Germinal center (tissue), 1 donor: ENCODE measurements around the gene RNF169.

ENCODE experiments used
- DNase-seq: peaks from one replicate; pipeline ENCODE4 v3.0.0; 2012; ENCODE audit warnings: mixed read lengths, low spot score

RNF169 gene

DNA sequence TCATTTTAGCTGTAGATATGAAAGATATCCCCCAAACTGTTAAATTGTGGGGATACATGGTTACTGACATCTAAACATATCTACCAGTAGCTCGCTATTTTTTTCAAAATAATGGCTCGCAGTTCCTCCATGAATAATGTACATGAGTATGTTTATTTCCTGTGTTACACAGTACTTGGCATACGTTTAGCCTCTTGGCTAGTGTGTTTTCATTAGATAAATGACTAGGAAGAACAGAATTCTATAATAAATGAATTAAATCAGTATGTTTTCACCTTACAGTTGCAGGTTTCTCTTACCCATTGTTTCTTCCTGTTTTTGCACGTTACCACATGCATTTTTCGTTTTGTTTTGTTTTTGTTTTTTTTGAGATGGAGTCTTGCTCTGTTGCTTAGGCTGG is 21.8 kb downstream of the RNF169 start:
- DNase-seq: no peak

DNA sequence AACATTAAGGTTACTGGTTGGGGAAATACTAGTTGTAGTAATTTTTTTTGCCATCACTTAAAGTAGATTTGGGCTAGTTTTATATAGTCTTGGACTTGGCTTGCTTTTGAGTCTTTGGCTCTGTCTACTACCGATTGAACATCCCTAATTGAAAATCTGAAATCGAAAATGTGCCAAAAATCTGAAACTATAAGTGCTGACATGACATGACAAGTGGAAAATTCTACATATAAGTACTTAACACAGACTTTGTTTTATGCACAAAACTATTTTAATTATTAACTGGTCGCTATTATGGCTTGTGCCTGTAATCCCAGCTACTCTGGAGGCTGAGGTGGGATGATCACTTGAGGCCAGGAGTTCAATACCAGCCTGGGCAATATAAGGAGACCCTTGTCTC is 22.5 kb downstream of the RNF169 start:
- no peak for DNase-seq

DNA sequence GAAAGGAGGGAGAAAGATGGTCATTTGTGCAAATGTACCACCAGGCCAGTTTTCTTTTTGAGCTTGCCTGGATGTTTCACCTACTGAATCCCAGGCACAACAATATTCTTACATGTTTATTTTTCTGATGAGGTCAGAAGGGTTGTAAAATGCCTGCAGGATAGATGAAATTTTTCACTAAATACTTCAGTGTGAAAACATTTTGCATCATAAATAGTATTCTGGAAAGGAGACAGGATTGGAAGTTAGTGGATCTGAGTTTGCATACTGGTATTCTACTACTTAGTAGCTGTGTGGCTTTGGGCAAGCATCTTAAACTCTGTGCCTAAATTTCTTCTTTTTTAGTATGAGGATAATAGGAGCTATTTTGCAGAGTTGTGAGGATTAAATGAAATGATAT is 24.8 kb downstream of the RNF169 start:
- DNase-seq: no peak

DNA sequence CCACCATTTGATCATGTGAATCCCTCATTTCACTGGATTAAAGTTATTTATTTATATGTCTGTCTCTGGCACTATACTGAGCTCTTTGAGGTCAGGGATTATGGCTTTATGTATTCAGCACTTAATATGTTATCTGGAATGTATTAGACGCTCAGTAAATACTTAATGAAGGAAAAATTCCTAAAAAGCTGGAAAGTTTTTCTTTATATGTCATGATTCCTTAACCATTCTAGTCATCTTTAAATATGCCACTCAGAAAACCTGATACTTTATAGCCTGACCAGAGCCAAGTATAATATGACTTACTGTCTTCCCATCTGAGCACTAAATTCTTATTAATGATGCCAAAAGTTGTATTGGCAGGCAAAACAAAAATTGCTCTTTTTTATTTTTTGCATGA is 27.1 kb downstream of the RNF169 start:
- DNase-seq: no peak

DNA sequence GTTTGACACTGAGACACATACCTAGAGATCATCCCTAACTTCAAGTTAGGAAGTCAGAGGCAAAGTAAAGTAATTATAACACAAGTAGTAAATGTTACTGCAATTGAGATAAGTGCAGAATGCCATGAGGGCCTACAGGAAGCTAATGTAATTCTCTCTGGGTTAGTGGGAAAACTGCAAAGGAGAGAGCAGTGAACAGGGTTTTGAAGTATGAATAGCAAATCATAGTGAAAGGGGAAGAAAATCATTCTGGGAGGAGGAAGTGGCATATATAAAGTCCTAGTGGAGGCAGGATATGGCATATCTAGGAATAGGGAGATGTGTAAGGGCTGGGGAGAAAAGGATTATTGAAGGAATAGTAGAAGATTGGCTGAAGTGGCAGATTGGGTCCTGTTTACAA is 27.9 kb downstream of the RNF169 start:
- no peak for DNase-seq

- DNase-seq: no peak
Observed at GRCh38 chr11:74777038-74777437, 28.4 kb downstream of the RNF169 start.

DNA sequence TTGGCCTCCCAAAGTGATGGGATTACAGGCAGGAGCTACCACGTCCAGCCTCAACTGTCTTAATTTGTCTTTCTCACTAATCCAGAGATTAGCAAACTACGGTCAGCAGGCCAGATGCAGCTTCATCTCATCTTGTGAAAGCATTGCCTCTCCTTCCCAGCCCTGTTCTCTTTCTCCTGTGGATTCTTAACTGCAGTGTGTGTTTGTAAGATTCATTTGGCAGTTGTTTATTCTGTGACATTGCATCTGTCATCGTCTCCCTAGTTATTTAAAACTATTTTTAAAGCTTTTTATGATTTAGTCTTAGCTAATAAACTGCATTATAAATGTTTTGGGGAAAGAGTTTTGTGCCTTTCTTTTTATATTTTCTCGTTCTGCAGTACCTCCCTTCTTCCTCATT is 29.2 kb downstream of the RNF169 start:
- no peak for DNase-seq

- no peak for DNase-seq
Observed at GRCh38 chr11:74778581-74778980, 29.9 kb downstream of the RNF169 start.

DNA sequence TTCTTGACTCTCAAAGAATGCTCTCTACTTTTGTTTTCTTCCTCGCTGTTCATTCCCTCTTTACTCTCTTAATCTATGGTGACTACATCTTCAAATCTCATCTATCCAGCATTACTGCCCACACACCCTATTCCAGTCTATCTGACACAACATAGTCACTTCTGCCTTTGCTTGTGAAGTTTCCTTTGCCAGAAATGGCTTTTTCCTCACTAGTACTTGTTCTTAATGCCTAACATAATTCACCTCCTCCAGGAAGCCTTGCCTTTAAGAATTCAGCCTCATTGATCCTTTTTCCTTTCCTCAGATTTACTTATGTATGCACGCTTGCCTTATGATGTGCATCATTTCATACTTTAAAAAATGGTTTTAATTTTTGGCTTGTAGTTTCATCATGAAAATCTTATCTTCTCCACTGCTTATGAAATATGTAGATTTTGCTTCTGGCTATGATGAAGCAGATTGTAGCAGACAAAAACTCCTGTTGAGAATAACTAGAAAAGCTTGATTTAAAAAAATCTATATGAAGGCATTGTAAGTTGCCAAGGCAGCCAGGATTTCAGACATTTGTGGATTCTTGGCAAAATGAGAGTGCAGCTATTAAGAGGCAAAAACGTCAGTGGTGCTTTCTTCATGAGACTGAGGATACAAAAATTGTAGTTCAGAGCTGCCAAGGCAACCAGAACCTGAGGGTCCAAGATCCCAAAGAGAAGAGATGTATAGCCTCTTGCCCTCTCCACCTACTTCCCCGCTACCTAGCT is 31.8 kb downstream of the RNF169 start:
- DNase-seq: no peak

DNA sequence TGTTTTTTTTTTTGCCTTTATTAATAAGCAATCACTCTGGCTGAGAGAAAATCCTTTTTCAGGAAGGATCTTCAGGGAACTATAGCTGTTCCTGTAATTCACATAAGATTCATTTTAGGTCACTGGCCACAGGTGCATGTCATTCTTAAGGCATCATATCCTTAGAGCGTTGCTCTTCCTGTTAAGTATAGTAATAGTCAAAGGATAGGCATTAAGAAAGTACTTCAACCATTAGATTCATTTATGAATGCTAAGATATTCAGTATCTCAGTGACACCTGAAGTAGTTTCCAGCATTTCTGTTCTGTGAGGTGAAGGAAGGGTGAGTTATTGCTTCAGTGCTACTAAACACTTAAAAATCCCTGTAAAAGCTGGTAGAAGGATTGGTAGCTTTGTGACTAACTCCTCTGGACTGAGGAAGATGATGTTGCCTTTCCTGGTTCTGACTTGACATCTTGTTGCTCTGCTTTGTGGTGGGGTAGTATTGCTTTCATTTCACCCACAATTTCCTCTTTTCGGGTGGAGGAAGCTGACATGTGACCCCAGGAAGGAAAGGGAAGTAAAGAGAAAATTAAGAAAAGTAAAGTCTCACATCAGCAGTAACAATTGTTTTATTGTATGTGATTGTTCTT is 34.7 kb downstream of the RNF169 start:
- DNase-seq: peak; percentile 67

GRCh38 chr11:74784234-74784633 is 35.6 kb downstream of the RNF169 start:
- DNase-seq: no peak

DNA sequence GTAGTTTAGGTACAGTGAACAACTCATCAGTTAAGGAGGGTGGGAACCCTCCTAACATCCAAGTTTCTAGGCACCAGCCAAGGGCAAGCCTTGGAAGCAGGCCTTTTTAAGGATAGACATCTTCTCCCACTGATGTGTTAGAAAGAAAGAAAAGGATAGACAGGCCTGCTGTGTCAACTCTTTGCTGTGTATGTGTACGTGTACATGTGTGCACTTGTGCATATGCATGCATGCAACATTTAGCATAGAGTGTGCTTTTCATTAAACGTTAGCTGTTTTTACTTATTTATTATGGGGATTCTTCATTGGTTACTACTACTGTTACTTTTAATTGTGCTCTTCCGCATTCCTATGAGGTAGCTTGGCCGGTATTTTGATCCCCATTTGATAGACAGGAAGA is 36.1 kb downstream of the RNF169 start:
- no peak for DNase-seq

- DNase-seq: no peak
Observed at GRCh38 chr11:74786574-74786973, 37.9 kb downstream of the RNF169 start.

DNA sequence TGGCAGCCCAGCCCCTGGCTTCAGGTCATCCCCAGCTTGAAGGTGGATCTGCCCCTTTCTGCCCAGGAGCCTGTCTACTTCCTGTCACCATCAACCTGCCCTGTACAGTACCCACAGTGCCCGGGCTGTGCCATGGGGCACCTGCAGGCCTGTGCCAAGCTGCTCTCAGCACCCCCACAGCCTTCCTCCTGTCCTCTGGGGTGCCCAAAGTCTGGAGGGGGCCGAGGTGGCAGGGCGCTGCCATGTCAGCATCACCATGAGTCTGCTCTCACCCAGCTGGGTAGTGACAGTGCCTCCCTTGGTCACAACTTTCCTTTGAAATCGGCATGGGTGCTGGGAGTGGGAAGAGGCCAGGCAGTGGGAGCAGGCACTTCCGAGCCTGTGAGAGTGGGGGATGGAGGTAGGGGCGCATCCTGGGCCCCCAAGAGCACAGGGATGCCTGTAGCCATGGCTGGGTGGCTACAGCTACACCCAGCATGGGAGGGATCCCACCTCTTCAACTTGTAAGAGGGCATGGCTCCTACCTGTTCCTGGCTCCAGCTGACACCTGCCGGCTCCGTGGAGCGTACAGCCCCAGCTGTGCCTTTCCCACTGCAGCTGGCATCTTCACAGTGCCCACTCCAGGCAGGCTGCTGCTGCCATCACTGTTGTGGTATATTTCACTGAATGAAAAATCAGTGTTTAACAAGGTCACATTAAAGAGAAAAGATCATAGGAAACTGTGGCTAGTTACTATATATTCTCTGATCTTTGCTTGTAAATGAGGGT is 42.9 kb downstream of the RNF169 start:
- no peak for DNase-seq

GRCh38 chr11:74806267-74806666 is 57.6 kb downstream of the RNF169 start:
- no peak for DNase-seq

- DNase-seq: no peak
Observed at GRCh38 chr11:74809801-74810200, 61.2 kb downstream of the RNF169 start.

- no peak for DNase-seq
Observed at GRCh38 chr11:74815966-74816365, 67.3 kb downstream of the RNF169 start.

DNA sequence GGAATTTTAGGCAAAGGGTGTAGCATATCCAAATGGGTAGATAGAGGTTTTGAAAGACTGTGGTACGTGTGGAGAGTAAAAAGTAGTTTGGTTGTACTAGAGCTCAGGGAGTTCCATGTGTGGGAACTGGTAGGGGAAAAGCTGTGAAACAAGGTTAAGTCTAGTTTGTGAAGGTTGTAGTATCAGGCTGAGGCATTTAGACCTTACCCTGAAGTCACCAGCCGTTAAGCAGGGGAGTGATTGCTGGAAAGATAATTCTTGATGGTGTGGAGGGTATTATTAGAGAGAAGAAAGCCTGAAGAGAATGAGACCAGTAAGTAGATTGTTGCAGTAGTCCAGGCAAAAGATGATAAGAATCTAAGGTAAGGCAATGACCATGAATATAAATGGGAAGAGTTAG is 68.0 kb downstream of the RNF169 start:
- no peak for DNase-seq

- DNase-seq: no peak
Observed at GRCh38 chr11:74818283-74818946, 69.8 kb downstream of the RNF169 start.

DNA sequence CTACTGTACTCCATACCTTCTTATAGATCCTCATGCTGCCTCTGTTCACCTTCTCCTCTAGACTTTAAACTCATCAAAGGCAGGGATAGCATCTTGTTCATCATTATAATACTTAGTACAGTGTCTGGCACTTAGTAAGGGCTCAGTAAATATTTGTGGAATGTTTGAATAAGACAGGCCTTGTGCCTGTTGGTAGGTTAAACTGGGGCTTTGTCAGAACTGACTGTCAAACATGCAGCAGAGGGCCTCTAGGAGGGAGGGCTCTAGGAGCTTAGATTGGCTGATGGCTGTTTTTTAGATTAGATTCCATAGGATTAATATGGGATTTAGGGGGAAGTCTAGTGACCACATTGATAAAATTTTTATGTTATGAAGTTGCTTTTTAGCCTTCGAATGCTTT is 70.8 kb downstream of the RNF169 start:
- DNase-seq: no peak

- DNase-seq: no peak
Observed at GRCh38 chr11:74820763-74821162, 72.1 kb downstream of the RNF169 start.

DNA sequence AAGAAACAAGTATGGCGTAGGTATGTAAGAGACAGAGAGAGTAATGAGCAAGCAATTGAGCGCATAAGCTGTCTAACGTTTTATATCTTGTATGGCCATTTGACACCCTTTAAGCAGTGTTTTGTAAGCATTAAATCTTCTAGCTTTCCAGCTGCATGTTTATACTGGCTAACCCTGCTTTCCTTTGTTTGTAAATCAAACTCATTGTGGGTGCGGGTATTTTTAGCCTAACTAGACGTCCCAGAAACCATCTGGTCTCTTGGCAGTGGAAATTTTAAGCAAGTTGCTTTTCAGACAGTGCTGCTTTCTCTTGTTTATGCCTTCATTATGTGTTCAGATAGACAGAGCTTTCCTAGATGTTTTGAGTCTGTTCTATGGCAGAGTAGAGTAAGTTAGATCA is 73.5 kb downstream of the RNF169 start:
- no peak for DNase-seq
